Nephron progenitor cell (in vitro differentiated cells): ENCODE measurements around the gene RPS13.
"Not testable (repeated sequence)": the region's sequence is repeated elsewhere in the genome, so short reads cannot be mapped to it uniquely, and the experiment has no call there.

Source experiments
- DNase-seq: peaks from one replicate; pipeline ENCODE4 v3.0.0; 2021
- H3K27ac Mint-ChIP-seq: 2 replicates; pipeline ENCODE4 v1.8.0; 2021; ENCODE audit warnings: mild to moderate bottlenecking, moderate library complexity, mixed read lengths
- H3K27me3 Mint-ChIP-seq: 2 replicates; pipeline ENCODE4 v1.8.0; 2021; ENCODE audit warnings: mild to moderate bottlenecking, low read depth, mixed read lengths; ENCODE audit not compliant: poor library complexity
- H3K36me3 Mint-ChIP-seq: 2 replicates; pipeline ENCODE4 v1.8.0; 2021; ENCODE audit warnings: low read depth, mixed read lengths
- H3K4me1 Mint-ChIP-seq: 2 replicates; pipeline ENCODE4 v1.8.0; 2021; ENCODE audit warnings: mixed read lengths
- H3K4me3 Mint-ChIP-seq: 2 replicates; pipeline ENCODE4 v1.8.0; 2021; ENCODE audit warnings: mild to moderate bottlenecking, moderate library complexity, mixed read lengths
- H3K9me3 Mint-ChIP-seq: 2 replicates; pipeline ENCODE4 v1.8.0; 2021; ENCODE audit warnings: mild to moderate bottlenecking, moderate library complexity, mixed read lengths
- CTCF ChIP-seq: fragments of 200-600 bp; sonication (generic); IDR thresholded peaks from 2 replicates; pipeline ENCODE4 v1.5.0; 2021; ENCODE audit warnings: antibody characterized with exemption

RPS13 gene

GRCh38 chr11:17046690-17047089, 30.8 kb downstream of the RPS13 start:
- Mint-ChIP-seq H3K4me3 (no peak overlapping the region), H3K4me1 (no peaks in the 10 kb centered on the region), H3K27me3 (peaks cover 25% of the 10 kb centered on the region), H3K9me3 (peaks cover 6% of the 10 kb centered on the region), H3K36me3 (peaks cover 4% of the 10 kb centered on the region), H3K27ac (no peak overlapping the region)
- no peak for DNase-seq
- no peak for TF ChIP-seq CTCF

- Mint-ChIP-seq H3K27me3 (peaks cover 7% of the 10 kb centered on the region), H3K36me3 (peaks cover 6% of the 10 kb centered on the region), H3K9me3 (peaks cover 54% of the 10 kb centered on the region), H3K4me1 (no peaks in the 10 kb centered on the region), H3K4me3 (no peak overlapping the region), H3K27ac (no peak overlapping the region)
- no peak for DNase-seq
- no peak for TF ChIP-seq CTCF
Measured at GRCh38 chr11:17036666-17037658, 40.5 kb downstream of the RPS13 start.

GRCh38 chr11:17034027-17034426, 43.4 kb downstream of the RPS13 start:
- H3K4me1 Mint-ChIP-seq, H3K36me3 Mint-ChIP-seq, H3K27ac Mint-ChIP-seq, H3K27me3 Mint-ChIP-seq, DNase-seq, H3K4me3 Mint-ChIP-seq: not testable (repeated sequence)
- H3K9me3 Mint-ChIP-seq: peaks cover 62% of the 10 kb centered on the region

GRCh38 chr11:17026487-17027082, 50.9 kb downstream of the RPS13 start:
- Mint-ChIP-seq H3K4me1 (no peaks in the 10 kb centered on the region), H3K4me3 (no peak overlapping the region), H3K27ac (no peak overlapping the region), H3K9me3 (peaks cover 8% of the 10 kb centered on the region), H3K36me3 (no peaks in the 10 kb centered on the region), H3K27me3 (peaks cover 12% of the 10 kb centered on the region)
- no peak for DNase-seq
- TF ChIP-seq CTCF: no peak

GRCh38 chr11:17024924-17025323, 52.5 kb downstream of the RPS13 start:
- no peaks in the 10 kb centered on the region for H3K36me3 Mint-ChIP-seq
- peaks cover 1% of the 10 kb centered on the region for H3K9me3 Mint-ChIP-seq
- no peaks in the 10 kb centered on the region for H3K4me1 Mint-ChIP-seq
- H3K27ac Mint-ChIP-seq: no peak overlapping the region
- no peak for TF ChIP-seq CTCF
- peaks cover 15% of the 10 kb centered on the region for H3K27me3 Mint-ChIP-seq
- no peak overlapping the region for H3K4me3 Mint-ChIP-seq
- no peak for DNase-seq
